ENCODE data around the gene TCF20.

DNA sequence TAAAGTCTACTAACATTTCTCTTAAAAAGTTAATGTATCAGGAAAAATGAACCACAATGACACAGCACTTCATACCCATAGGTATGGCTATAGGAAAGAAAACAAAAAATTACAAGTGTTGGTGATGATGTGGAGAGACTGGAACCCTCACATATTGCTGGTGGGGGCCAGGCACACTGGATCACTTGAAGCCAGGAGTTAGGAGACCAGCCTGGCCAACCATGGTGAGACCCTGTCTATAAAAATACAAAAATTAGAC, 26.7 kb downstream of the TCF20 start:
- TF ChIP-seq, protein P1, sequence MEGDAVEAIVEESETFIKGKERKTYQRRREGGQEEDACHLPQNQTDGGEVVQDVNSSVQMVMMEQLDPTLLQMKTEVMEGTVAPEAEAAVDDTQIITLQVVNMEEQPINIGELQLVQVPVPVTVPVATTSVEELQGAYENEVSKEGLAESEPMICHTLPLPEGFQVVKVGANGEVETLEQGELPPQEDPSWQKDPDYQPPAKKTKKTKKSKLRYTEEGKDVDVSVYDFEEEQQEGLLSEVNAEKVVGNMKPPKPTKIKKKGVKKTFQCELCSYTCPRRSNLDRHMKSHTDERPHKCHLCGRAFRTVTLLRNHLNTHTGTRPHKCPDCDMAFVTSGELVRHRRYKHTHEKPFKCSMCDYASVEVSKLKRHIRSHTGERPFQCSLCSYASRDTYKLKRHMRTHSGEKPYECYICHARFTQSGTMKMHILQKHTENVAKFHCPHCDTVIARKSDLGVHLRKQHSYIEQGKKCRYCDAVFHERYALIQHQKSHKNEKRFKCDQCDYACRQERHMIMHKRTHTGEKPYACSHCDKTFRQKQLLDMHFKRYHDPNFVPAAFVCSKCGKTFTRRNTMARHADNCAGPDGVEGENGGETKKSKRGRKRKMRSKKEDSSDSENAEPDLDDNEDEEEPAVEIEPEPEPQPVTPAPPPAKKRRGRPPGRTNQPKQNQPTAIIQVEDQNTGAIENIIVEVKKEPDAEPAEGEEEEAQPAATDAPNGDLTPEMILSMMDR (IDR thresholded peaks at IDR 0.05) = no peak
- TF ChIP-seq ZFX (IDR thresholded peaks at IDR 0.05; ENCODE audit: borderline replicate concordance) = no peak

Measured in 22Rv1 (cell line).